ENCODE data around the gene CFAP299.

GRCh38 chr4:80814266-80814665, 478.7 kb downstream of the CFAP299 start:
- TF ChIP-seq CTCF (IDR thresholded peaks at IDR 0.05; ENCODE audit: insufficient read depth, low read length, poor library complexity, severe bottlenecking) (no peak), EZH2phosphoT487 (conservative IDR thresholded peaks at IDR 0.05; ENCODE audit: low read length) (no peak)
